HEK293 (cell line): ENCODE measurements around the gene RTL5.
A peak's percentile ranks its signal among the peaks of the same experiment; 100 is the strongest.
"Not testable (repeated sequence)": the region's sequence is repeated elsewhere in the genome, so short reads cannot be mapped to it uniquely, and the experiment has no call there.

Experiments used
- CTCF ChIA-PET: fragments of 350-600 bp; formaldehyde crosslinking; extraction: SDS; loops from one replicate; lab custom pipeline; 2021; ENCODE audit warnings: antibody characterized with exemption; lab: Yijun Ruan, JAX
- POLR2A ChIA-PET: fragments of 300-600 bp; formaldehyde crosslinking; extraction: SDS; loops from one replicate; lab custom pipeline; 2020; ENCODE audit warnings: antibody characterized with exemption, inconsistent platforms; lab: Yijun Ruan, JAX
- H3K27ac ChIP-seq: fragments of 200-500 bp; sonication (Bioruptor generic); 2 replicates; pipeline ENCODE4 v1.5.1; 2014; ENCODE audit warnings: low read depth, low read length, control low read depth, inconsistent platforms; ENCODE audit errors: extremely low read depth
- H3K36me3 ChIP-seq, 2 experiments: fragments of 200-500 bp in 1 of 2; sonication (Bioruptor generic) in 1 of 2; 1 replicate in 1 of 2; 2 replicates in 1 of 2; pipeline ENCODE4 v1.5.1; 2014 to 2017; ENCODE audit warnings: inconsistent platforms in 2 of 2, low read length in 2 of 2; ENCODE audit not compliant: control insufficient read depth in 2 of 2, insufficient read depth in 1 of 2
- H3K4me1 ChIP-seq: fragments of 200-500 bp; sonication (Bioruptor generic); 2 replicates; pipeline ENCODE4 v1.5.1; 2014; ENCODE audit warnings: mild to moderate bottlenecking, low read length, inconsistent platforms; ENCODE audit not compliant: control insufficient read depth, insufficient read depth
- H3K4me3 ChIP-seq: 2 replicates; pipeline ENCODE4 v1.5.1; 2011; ENCODE audit warnings: low read depth, mild to moderate bottlenecking, control low read depth, low read length, moderate library complexity
- H3K9me3 ChIP-seq: fragments of 200-500 bp; sonication (Bioruptor generic); 2 replicates; pipeline ENCODE4 v1.5.1; 2014; ENCODE audit warnings: low read depth, low read length, inconsistent platforms; ENCODE audit not compliant: control insufficient read depth, insufficient read depth
- AEBP2 ChIP-seq: fragments of 450-650 bp; formaldehyde crosslinking; IDR thresholded peaks from 2 replicates; pipeline ENCODE4 v1.5.1; 2016; ENCODE audit warnings: missing biosample characterization, missing genetic modification characterization, borderline replicate concordance
- GLIS1 ChIP-seq: fragments of 450-650 bp; formaldehyde crosslinking; IDR thresholded peaks from 2 replicates; pipeline ENCODE4 v1.5.1; 2016; ENCODE audit warnings: missing biosample characterization, missing genetic modification characterization
- KLF1 ChIP-seq: fragments of 450-650 bp; formaldehyde crosslinking; IDR thresholded peaks from 2 replicates; pipeline ENCODE4 v1.5.1; 2016; ENCODE audit warnings: missing biosample characterization, missing genetic modification characterization
- YY2 ChIP-seq: fragments of 450-650 bp; formaldehyde crosslinking; IDR thresholded peaks from 2 replicates; pipeline ENCODE4 v1.5.1; 2016; ENCODE audit warnings: missing biosample characterization, missing genetic modification characterization
- ZBTB21 ChIP-seq: fragments of 450-650 bp; formaldehyde crosslinking; IDR thresholded peaks from 2 replicates; pipeline ENCODE4 v1.5.1; 2017; ENCODE audit warnings: missing biosample characterization, missing genetic modification characterization
- ZEB2 ChIP-seq: fragments of 450-650 bp; formaldehyde crosslinking; IDR thresholded peaks from 2 replicates; pipeline ENCODE4 v1.5.1; 2016; ENCODE audit warnings: missing biosample characterization, missing genetic modification characterization
- ZFP37 ChIP-seq: fragments of 450-650 bp; formaldehyde crosslinking; IDR thresholded peaks from 2 replicates; pipeline ENCODE4 v1.5.1; 2016; ENCODE audit warnings: missing biosample characterization, missing genetic modification characterization
- ZFP41 ChIP-seq: fragments of 450-650 bp; formaldehyde crosslinking; IDR thresholded peaks from 2 replicates; pipeline ENCODE4 v1.5.1; 2016; ENCODE audit warnings: missing biosample characterization, missing genetic modification characterization, borderline replicate concordance
- ZNF146 ChIP-seq: fragments of 450-650 bp; formaldehyde crosslinking; IDR thresholded peaks from 2 replicates; pipeline ENCODE4 v1.5.1; 2016; ENCODE audit warnings: missing biosample characterization, missing genetic modification characterization
- ZNF184 ChIP-seq: fragments of 450-650 bp; IDR thresholded peaks from 2 replicates; pipeline ENCODE4 v1.5.1; 2018; ENCODE audit warnings: missing biosample characterization, mild to moderate bottlenecking, missing genetic modification characterization
- ZNF354C ChIP-seq: fragments of 450-650 bp; formaldehyde crosslinking; IDR thresholded peaks from 2 replicates; pipeline ENCODE4 v1.5.1; 2016; ENCODE audit warnings: missing biosample characterization, missing genetic modification characterization, low read depth, borderline replicate concordance
- ZNF37A ChIP-seq: fragments of 450-650 bp; IDR thresholded peaks from 2 replicates; pipeline ENCODE4 v1.5.1; 2018; ENCODE audit warnings: missing biosample characterization, missing genetic modification characterization
- ZNF529 ChIP-seq: fragments of 450-650 bp; formaldehyde crosslinking; IDR thresholded peaks from 2 replicates; pipeline ENCODE4 v1.5.1; 2017; ENCODE audit warnings: missing genetic modification characterization, missing biosample characterization; ENCODE audit not compliant: insufficient replicate concordance
- ZNF548 ChIP-seq: fragments of 450-650 bp; formaldehyde crosslinking; IDR thresholded peaks from 2 replicates; pipeline ENCODE4 v1.5.1; 2016; ENCODE audit warnings: missing biosample characterization, missing genetic modification characterization
- ZNF600 ChIP-seq: fragments of 450-650 bp; formaldehyde crosslinking; IDR thresholded peaks from 2 replicates; pipeline ENCODE4 v1.5.1; 2016; ENCODE audit warnings: missing biosample characterization, missing genetic modification characterization
- ZNF704 ChIP-seq: fragments of 450-650 bp; formaldehyde crosslinking; IDR thresholded peaks from 2 replicates; pipeline ENCODE4 v1.5.1; 2016; ENCODE audit warnings: missing biosample characterization, missing genetic modification characterization
- ZNF707 ChIP-seq: fragments of 450-650 bp; formaldehyde crosslinking; IDR thresholded peaks from 2 replicates; pipeline ENCODE4 v1.5.1; 2016; ENCODE audit warnings: missing biosample characterization, missing genetic modification characterization
- ZNF768 ChIP-seq: fragments of 450-650 bp; formaldehyde crosslinking; IDR thresholded peaks from 2 replicates; pipeline ENCODE4 v1.5.1; 2018; ENCODE audit warnings: missing biosample characterization, mild to moderate bottlenecking, missing genetic modification characterization
- TF ChIP-seq, protein P1 (sequence below): fragments of 450-650 bp; formaldehyde crosslinking; IDR thresholded peaks from 2 replicates; pipeline ENCODE4 v1.5.1; 2016; ENCODE audit warnings: missing biosample characterization, missing genetic modification characterization
- TF ChIP-seq, protein P2 (sequence below): fragments of 450-650 bp; formaldehyde crosslinking; IDR thresholded peaks from 2 replicates; pipeline ENCODE4 v1.5.1; 2016; ENCODE audit warnings: missing biosample characterization, missing genetic modification characterization
- TF ChIP-seq, protein P3 (sequence below): fragments of 450-650 bp; formaldehyde crosslinking; IDR thresholded peaks from 2 replicates; pipeline ENCODE4 v1.5.1; 2016; ENCODE audit warnings: missing biosample characterization, missing genetic modification characterization
- TF ChIP-seq, protein P4 (sequence below): fragments of 450-650 bp; formaldehyde crosslinking; IDR thresholded peaks from 2 replicates; pipeline ENCODE4 v1.5.1; 2016; ENCODE audit warnings: missing biosample characterization, missing genetic modification characterization, low read depth

Gene RTL5

DNA sequence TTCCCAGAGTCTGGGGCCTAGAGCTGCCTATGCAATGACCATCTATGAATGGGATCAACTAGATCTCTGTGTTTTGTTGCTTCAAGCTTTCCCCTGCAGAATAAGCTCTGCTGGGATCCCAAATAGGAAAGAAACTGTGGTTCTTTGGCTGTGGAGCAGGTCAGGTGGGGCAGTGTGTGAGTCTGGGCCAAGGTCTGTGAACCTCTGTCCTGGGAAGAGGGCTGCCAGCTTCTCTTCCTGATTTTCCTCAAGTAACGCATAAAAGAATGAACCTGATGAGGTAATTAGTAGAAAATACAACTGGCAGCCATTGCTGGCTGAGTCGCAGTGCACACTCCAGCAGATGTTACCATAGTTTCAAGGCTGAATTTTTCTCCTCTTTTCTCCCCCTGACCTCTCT, 45.3 kb upstream of the RTL5 start:
- Histone ChIP-seq H3K27ac (no peak overlapping the region), H3K4me3 (no peak overlapping the region), H3K36me3 (no peaks in the 10 kb centered on the region), H3K4me1 (no peaks in the 10 kb centered on the region; the same call in 1 of the 2 replicates), H3K9me3 (no peaks in the 10 kb centered on the region)
- no peak for TF ChIP-seq ZNF184 (tag by site-specific recombination)
- TF ChIP-seq, protein P1, sequence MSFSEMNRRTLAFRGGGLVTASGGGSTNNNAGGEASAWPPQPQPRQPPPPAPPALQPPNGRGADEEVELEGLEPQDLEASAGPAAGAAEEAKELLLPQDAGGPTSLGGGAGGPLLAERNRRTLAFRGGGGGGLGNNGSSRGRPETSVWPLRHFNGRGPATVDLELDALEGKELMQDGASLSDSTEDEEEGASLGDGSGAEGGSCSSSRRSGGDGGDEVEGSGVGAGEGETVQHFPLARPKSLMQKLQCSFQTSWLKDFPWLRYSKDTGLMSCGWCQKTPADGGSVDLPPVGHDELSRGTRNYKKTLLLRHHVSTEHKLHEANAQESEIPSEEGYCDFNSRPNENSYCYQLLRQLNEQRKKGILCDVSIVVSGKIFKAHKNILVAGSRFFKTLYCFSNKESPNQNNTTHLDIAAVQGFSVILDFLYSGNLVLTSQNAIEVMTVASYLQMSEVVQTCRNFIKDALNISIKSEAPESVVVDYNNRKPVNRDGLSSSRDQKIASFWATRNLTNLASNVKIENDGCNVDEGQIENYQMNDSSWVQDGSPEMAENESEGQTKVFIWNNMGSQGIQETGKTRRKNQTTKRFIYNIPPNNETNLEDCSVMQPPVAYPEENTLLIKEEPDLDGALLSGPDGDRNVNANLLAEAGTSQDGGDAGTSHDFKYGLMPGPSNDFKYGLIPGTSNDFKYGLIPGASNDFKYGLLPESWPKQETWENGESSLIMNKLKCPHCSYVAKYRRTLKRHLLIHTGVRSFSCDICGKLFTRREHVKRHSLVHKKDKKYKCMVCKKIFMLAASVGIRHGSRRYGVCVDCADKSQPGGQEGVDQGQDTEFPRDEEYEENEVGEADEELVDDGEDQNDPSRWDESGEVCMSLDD (tag by site-specific recombination), result no peak
- no peak for TF ChIP-seq ZEB2 (tag by site-specific recombination)
- no peak for TF ChIP-seq ZNF548 (tag by site-specific recombination)
- TF ChIP-seq ZFP37 (tag by site-specific recombination), result no peak
- no peak for TF ChIP-seq ZNF704 (tag by site-specific recombination)
- no peak for TF ChIP-seq ZNF600 (tag by site-specific recombination)
- TF ChIP-seq ZNF529 (tag by site-specific recombination), result no peak
- no peak for TF ChIP-seq YY2 (tag by site-specific recombination)
- no peak for TF ChIP-seq ZNF354C (tag by site-specific recombination)
- no peak for TF ChIP-seq ZBTB21
- ChIA-PET POLR2A (no interaction called here), CTCF (no interaction called here)

DNA sequence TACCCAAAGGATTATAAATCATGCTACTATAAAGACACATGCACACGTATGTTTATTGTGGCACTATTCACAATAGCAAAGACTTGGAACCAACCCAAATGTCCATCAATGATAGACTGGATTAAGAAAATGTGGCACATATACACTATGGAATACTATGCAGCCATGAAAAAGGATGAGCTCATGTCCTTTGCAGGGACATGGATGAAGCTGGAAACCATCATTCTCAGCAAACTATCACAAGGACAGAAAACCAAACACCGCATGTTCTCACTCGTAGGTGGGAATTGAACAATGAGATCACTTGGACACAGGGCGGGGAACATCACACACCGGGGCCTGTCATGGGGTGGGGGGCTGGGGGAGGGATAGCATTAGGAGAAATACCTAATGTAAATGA, 44.6 kb upstream of the RTL5 start:
- TF ChIP-seq ZNF146, result peak; percentile 98
- TF ChIP-seq, protein P2, sequence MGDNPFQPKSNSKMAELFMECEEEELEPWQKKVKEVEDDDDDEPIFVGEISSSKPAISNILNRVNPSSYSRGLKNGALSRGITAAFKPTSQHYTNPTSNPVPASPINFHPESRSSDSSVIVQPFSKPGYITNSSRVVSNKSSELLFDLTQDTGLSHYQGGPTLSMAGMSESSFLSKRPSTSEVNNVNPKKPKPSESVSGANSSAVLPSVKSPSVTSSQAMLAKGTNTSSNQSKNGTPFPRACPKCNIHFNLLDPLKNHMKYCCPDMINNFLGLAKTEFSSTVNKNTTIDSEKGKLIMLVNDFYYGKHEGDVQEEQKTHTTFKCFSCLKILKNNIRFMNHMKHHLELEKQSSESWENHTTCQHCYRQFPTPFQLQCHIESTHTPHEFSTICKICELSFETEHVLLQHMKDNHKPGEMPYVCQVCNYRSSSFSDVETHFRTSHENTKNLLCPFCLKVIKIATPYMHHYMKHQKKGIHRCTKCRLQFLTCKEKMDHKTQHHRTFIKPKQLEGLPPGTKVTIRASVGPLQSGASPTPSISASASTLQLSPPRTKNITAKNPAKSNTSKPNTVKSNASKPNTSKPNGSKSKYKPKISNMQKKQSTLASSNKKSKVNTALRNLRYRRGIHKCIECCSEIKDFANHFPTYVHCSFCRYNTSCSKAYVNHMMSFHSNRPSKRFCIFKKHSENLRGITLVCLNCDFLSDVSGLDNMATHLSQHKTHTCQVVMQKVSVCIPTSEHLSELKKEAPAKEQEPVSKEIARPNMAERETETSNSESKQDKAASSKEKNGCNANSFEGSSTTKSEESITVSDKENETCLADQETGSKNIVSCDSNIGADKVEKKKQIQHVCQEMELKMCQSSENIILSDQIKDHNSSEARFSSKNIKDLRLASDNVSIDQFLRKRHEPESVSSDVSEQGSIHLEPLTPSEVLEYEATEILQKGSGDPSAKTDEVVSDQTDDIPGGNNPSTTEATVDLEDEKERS, result 0 out of 2 replicates have a peak, but pooled peaks have one; percentile 49
- H3K9me3 ChIP-seq, POLR2A ChIA-PET, H3K36me3 ChIP-seq, CTCF ChIA-PET, H3K4me1 ChIP-seq, H3K27ac ChIP-seq, H3K4me3 ChIP-seq: not testable (repeated sequence)

GRCh38 chrX:72169008-72169728, 37.5 kb upstream of the RTL5 start:
- ChIA-PET CTCF (no interaction called here), POLR2A (no interaction called here)
- Histone ChIP-seq H3K4me1 (no peaks in the 10 kb centered on the region), H3K36me3 (no peaks in the 10 kb centered on the region; a peak in 1 of 3 replicates), H3K27ac (no peak overlapping the region), H3K4me3 (no peak overlapping the region), H3K9me3 (no peaks in the 10 kb centered on the region)
- TF ChIP-seq ZNF37A (tag by site-specific recombination) (no peak), AEBP2 (no peak), ZNF707 (tag by site-specific recombination) (no peak), KLF1 (tag by site-specific recombination) (no peak), ZFP37 (tag by site-specific recombination) (no peak), ZNF768 (tag by site-specific recombination) (no peak), ZFP41 (no peak), GLIS1 (tag by site-specific recombination) (no peak)
- TF ChIP-seq, protein P3, sequence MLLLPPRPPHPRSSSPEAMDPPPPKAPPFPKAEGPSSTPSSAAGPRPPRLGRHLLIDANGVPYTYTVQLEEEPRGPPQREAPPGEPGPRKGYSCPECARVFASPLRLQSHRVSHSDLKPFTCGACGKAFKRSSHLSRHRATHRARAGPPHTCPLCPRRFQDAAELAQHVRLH (tag by site-specific recombination), result no peak
- TF ChIP-seq, protein P4, sequence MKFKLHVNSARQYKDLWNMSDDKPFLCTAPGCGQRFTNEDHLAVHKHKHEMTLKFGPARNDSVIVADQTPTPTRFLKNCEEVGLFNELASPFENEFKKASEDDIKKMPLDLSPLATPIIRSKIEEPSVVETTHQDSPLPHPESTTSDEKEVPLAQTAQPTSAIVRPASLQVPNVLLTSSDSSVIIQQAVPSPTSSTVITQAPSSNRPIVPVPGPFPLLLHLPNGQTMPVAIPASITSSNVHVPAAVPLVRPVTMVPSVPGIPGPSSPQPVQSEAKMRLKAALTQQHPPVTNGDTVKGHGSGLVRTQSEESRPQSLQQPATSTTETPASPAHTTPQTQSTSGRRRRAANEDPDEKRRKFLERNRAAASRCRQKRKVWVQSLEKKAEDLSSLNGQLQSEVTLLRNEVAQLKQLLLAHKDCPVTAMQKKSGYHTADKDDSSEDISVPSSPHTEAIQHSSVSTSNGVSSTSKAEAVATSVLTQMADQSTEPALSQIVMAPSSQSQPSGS (tag by site-specific recombination), result no peak
